ENCODE measurements around the gene SUMO2.
"Not testable (repeated sequence)": the region's sequence is repeated elsewhere in the genome, so short reads cannot be mapped to it uniquely, and the experiment has no call there.

SUMO2 gene

GRCh38 chr17:75199886-75200618, 17.3 kb upstream of the SUMO2 start:
- H3K27me3 Mint-ChIP-seq, result no peaks in the 10 kb centered on the region
- H3K4me3 Mint-ChIP-seq, result no peak overlapping the region
- ATAC-seq, result no peak
- H3K9me3 Mint-ChIP-seq, result no peaks in the 10 kb centered on the region
- no peak overlapping the region for H3K27ac Mint-ChIP-seq
- H3K36me3 Mint-ChIP-seq, result no peaks in the 10 kb centered on the region
- H3K4me1 Mint-ChIP-seq, result peaks cover 13% of the 10 kb centered on the region

GRCh38 chr17:75194879-75195278, 12.1 kb upstream of the SUMO2 start:
- no peaks in the 10 kb centered on the region for H3K36me3 Mint-ChIP-seq
- ATAC-seq, result no peak
- no peak overlapping the region for H3K27ac Mint-ChIP-seq
- H3K4me3 Mint-ChIP-seq, result no peak overlapping the region
- H3K27me3 Mint-ChIP-seq, result no peaks in the 10 kb centered on the region
- H3K4me1 Mint-ChIP-seq, result no peaks in the 10 kb centered on the region
- H3K9me3 Mint-ChIP-seq, result no peaks in the 10 kb centered on the region

DNA sequence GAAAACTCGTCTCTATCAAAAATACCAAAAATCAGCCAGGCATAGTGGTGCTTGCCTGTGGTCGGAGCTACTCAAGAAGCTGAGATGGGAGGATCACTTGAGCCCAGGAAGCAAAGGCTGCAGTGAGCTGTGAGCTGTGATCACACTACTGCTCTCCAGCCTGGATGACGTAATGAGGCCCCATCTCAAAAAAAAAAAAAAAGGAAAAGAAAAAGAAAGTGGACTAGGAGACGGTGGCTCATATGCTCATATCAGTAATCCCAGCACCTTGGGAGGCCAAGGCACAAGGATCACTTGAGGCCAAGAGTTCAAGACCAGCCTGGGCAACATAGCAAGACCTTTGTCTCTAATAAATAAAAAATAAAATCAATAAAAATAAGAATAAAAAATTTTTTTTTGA, 8.8 kb upstream of the SUMO2 start:
- no peaks in the 10 kb centered on the region for H3K9me3 Mint-ChIP-seq
- H3K4me1 Mint-ChIP-seq, result peaks cover 8% of the 10 kb centered on the region
- H3K36me3 Mint-ChIP-seq, result no peaks in the 10 kb centered on the region
- ATAC-seq, result no peak
- no peaks in the 10 kb centered on the region for H3K27me3 Mint-ChIP-seq
- no peak overlapping the region for H3K27ac Mint-ChIP-seq
- H3K4me3 Mint-ChIP-seq, result no peak overlapping the region

DNA sequence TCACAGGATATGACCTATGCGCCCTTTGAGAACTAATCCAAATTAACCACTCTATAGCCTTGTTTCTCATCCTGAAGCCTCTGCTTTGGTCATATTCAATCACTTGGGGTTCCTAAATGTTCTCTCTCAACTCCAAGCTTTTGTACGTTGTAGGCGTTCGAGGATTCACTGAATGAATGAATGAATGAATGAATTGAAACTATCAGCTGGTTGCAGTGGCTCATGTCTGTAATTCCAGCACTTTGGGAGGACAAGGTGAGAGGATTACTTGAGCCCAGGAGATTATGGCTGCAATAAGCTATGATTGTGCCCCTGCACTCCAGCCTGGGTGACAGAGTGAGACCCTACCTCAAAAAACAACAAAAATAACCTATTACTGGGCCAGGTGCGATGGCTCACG, 5.9 kb upstream of the SUMO2 start:
- H3K27me3 Mint-ChIP-seq, result no peaks in the 10 kb centered on the region
- no peaks in the 10 kb centered on the region for H3K9me3 Mint-ChIP-seq
- peaks cover 18% of the 10 kb centered on the region for H3K4me1 Mint-ChIP-seq
- H3K27ac Mint-ChIP-seq, result peak overlapping the region; percentile 10
- no peak overlapping the region for H3K4me3 Mint-ChIP-seq
- ATAC-seq, result no peak
- no peaks in the 10 kb centered on the region for H3K36me3 Mint-ChIP-seq

DNA sequence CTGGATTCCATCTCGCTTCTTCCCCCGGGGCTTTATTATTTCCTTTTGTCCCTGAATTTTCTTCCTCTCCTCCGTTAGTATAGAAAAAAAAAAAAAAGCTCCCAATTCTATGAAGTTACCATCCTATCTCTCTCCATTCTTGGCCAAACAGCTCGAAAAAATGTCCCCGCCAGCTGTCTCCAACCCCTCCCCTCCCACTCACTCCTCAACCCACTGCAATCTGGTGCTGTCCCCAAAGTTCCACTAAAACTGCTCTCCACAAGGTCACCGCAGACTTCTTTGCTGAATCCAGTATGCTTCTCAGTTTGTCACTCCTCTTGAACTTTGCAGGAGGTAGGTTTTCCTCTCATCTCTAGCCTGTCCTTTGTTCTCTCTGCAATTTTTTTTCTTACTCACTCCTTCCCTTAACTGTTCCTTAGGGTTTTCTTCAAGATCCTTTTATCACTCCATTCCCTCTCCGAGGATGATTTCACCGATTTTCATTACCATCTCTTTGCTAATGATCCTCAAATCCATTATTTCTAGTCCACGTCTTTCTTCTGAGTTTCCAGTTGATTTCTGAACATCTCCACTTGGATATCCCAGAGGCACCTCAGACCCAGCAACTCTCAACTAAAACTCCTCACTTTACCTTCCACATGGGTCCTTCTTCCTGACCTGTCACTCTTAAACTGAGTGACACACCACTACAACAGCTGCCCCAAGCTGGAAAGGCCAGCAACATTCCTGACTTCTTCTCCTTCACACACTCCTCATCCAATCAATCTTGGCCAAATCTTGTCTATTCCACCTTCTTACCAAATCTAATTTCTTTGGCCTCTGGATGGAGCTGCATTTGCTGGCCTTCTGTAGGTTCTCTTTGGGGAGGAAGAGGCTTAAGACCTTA, 1.5 kb upstream of the SUMO2 start:
- Mint-ChIP-seq H3K27ac (peak overlapping the region; percentile 99), H3K4me3 (peak overlapping the region; percentile 88), H3K9me3 (no peaks in the 10 kb centered on the region), H3K4me1 (peaks cover 38% of the 10 kb centered on the region), H3K36me3 (peaks cover 10% of the 10 kb centered on the region), H3K27me3 (no peaks in the 10 kb centered on the region)
- no peak for ATAC-seq

DNA sequence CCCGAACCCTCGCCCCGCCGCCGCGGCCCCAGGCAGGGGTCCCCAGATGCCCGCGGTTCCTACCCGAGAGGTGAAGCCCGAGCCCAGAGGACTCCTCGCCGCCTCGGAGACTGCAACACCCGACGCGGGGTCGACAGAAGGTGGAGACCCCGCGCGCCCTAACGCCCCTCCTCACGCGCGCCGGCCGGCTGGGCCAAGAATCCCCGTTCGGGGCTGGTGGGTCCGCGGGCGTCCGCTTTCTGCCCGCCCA, 515 bp downstream of the SUMO2 start:
- Mint-ChIP-seq H3K36me3 (peaks cover 10% of the 10 kb centered on the region), H3K27ac (peak overlapping the region; percentile 99), H3K4me1 (peaks cover 33% of the 10 kb centered on the region), H3K9me3 (no peaks in the 10 kb centered on the region), H3K4me3 (peak overlapping the region; percentile 79), H3K27me3 (no peaks in the 10 kb centered on the region)
- ATAC-seq, result peak; percentile 25

- Mint-ChIP-seq H3K27me3 (no peaks in the 10 kb centered on the region), H3K36me3 (peaks cover 13% of the 10 kb centered on the region), H3K4me1 (peaks cover 35% of the 10 kb centered on the region), H3K4me3 (peak overlapping the region; percentile 79), H3K27ac (peak overlapping the region; percentile 99), H3K9me3 (no peaks in the 10 kb centered on the region)
- no peak for ATAC-seq
These were observed 996 bp downstream of the SUMO2 start for GRCh38 chr17:75181608-75182318.

GRCh38 chr17:75181110-75181509, 1.6 kb downstream of the SUMO2 start:
- H3K4me3 Mint-ChIP-seq, result peak overlapping the region; percentile 79
- ATAC-seq, result no peak
- H3K36me3 Mint-ChIP-seq, result peaks cover 15% of the 10 kb centered on the region
- H3K9me3 Mint-ChIP-seq, result no peaks in the 10 kb centered on the region
- peak overlapping the region; percentile 99 for H3K27ac Mint-ChIP-seq
- peaks cover 39% of the 10 kb centered on the region for H3K4me1 Mint-ChIP-seq
- H3K27me3 Mint-ChIP-seq, result no peaks in the 10 kb centered on the region

DNA sequence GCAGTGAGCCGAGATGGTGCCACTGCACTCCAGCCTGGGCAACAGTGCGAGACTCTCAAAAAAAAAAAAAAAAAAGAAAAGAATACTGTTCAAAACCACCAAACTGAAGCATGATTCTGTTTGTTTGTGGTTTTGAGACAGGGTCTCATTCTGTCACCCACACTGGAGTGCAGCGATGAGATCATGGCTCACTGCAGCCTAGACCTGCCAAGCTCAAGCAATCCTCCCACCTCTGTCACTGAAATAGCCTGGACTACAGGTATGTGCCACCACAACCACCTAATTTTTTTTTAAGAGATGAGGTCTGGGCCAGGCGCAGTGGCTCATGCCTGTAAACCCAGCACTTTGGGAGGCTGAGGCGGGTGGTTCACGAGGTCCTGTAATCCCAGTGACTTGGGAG, 4.3 kb downstream of the SUMO2 start:
- H3K36me3 Mint-ChIP-seq, result peaks cover 22% of the 10 kb centered on the region
- no peak for ATAC-seq
- peaks cover 31% of the 10 kb centered on the region for H3K4me1 Mint-ChIP-seq
- H3K9me3 Mint-ChIP-seq, result no peaks in the 10 kb centered on the region
- no peaks in the 10 kb centered on the region for H3K27me3 Mint-ChIP-seq
- no peak overlapping the region for H3K4me3 Mint-ChIP-seq
- H3K27ac Mint-ChIP-seq, result no peak overlapping the region

DNA sequence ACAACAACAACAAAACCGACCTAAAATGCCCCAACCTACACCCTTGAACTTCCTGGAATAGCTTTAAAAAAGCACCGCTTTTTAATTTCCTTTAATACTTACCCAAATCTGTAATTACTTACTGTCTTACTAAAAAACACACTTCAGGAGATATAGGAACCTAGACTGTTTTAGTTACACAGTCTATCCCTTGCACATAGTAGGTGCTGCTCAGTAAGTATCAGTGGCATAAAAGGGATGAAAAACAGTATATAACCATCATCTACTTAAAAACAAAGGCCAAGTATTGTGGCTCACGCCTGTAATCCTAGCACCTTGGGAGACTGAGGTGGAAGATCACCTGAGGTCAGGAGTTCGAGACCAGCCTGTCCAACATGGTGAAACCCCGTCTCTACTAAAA, 6.1 kb downstream of the SUMO2 start:
- no peak overlapping the region for H3K27ac Mint-ChIP-seq

GRCh38 chr17:75174996-75175395, 7.8 kb downstream of the SUMO2 start:
- Mint-ChIP-seq H3K27me3 (no peaks in the 10 kb centered on the region), H3K4me3 (no peak overlapping the region), H3K27ac (no peak overlapping the region), H3K36me3 (peaks cover 23% of the 10 kb centered on the region), H3K4me1 (peaks cover 17% of the 10 kb centered on the region), H3K9me3 (no peaks in the 10 kb centered on the region)
- no peak for ATAC-seq

More for the DNA sequence above, 6.1 kb downstream of the SUMO2 start:
- Mint-ChIP-seq H3K9me3 (no peaks in the 10 kb centered on the region), H3K4me1 (peaks cover 30% of the 10 kb centered on the region), H3K36me3 (peaks cover 29% of the 10 kb centered on the region), H3K4me3 (no peak overlapping the region), H3K27me3 (no peaks in the 10 kb centered on the region)
- no peak for ATAC-seq

GRCh38 chr17:75173526-75173925, 9.2 kb downstream of the SUMO2 start:
- ATAC-seq, result no peak
- peaks cover 15% of the 10 kb centered on the region for H3K4me1 Mint-ChIP-seq
- no peak overlapping the region for H3K4me3 Mint-ChIP-seq
- no peaks in the 10 kb centered on the region for H3K9me3 Mint-ChIP-seq
- H3K27ac Mint-ChIP-seq, result no peak overlapping the region
- H3K27me3 Mint-ChIP-seq, result no peaks in the 10 kb centered on the region
- peaks cover 19% of the 10 kb centered on the region for H3K36me3 Mint-ChIP-seq

DNA sequence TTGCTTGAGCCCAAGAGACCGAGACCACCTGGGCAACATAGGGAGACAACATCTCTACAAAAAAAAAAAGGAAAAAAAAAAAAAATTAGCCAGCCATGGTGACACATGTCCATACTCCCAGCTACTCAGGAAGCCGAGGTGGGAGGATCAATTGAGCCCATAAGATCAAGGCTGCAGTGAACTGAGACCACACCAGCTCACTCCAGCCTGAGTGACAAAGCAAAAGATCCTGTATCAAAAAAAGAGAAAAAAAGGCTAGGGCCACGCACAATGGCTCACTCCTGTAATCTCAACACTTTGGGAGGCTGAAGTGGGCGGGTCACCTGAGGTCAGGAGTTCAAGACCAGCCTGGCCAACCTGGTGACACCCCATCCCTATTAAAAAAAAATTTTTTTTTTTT, 13.8 kb downstream of the SUMO2 start:
- no peak for ATAC-seq
- no peaks in the 10 kb centered on the region for H3K9me3 Mint-ChIP-seq
- peaks cover 10% of the 10 kb centered on the region for H3K4me1 Mint-ChIP-seq
- H3K27ac Mint-ChIP-seq, result no peak overlapping the region
- no peak overlapping the region for H3K4me3 Mint-ChIP-seq
- H3K27me3 Mint-ChIP-seq, result no peaks in the 10 kb centered on the region
- H3K36me3 Mint-ChIP-seq, result peaks cover 21% of the 10 kb centered on the region

DNA sequence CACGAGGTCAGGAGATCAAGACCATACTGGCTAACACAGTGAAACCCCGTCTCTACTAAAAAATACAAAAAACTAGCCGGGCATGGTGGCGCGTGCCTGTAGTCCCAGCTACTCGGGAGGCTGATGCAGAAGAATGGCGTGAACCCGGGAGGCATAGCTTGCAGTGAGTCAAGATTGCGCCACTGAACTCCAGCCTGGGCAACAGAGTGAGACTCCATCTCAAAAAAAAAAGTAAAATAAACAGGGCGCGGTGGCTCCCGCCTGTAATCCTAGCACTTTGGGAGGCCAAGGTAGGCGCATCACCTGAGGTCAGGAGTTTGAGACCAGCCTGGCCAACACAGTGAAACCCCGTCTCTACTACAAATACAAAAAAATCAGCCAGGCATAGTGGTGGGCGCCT, 18.2 kb downstream of the SUMO2 start:
- H3K9me3 Mint-ChIP-seq, H3K4me1 Mint-ChIP-seq, H3K27ac Mint-ChIP-seq, H3K27me3 Mint-ChIP-seq, ATAC-seq, H3K4me3 Mint-ChIP-seq: not testable (repeated sequence)
- peaks cover 14% of the 10 kb centered on the region for H3K36me3 Mint-ChIP-seq

- no peaks in the 10 kb centered on the region for H3K9me3 Mint-ChIP-seq
- H3K36me3 Mint-ChIP-seq, result peaks cover 14% of the 10 kb centered on the region
- H3K27ac Mint-ChIP-seq, result no peak overlapping the region
- ATAC-seq, result no peak
- no peaks in the 10 kb centered on the region for H3K27me3 Mint-ChIP-seq
- no peak overlapping the region for H3K4me3 Mint-ChIP-seq
- H3K4me1 Mint-ChIP-seq, result no peaks in the 10 kb centered on the region
These were observed 19.7 kb downstream of the SUMO2 start for GRCh38 chr17:75163074-75163473.

Data from stimulated activated memory B cell treated with anti-CD40 and anti-IgM and Interleukin-4, amounts not matched to agents 10 μg/mL and 1 μg/mL and 100 μg/mL, for 72 hours (primary cell).